ENCODE measurements around the gene AADACL3. TPM values are rescaled to one million over a fixed set of nuclear protein-coding genes. Genes with fewer than 3 reads are reported as not detected.
"Not testable (repeated sequence)": the region's sequence is repeated elsewhere in the genome, so short reads cannot be mapped to it uniquely, and the experiment has no call there.

Gene AADACL3
- polyA plus RNA-seq, 1 donor from 2014 or later, result not detected

GRCh38 chr1:12712076-12712475, 3.8 kb upstream of the AADACL3 start:
- no peaks in the 10 kb centered on the region for H4K20me1 ChIP-seq (ENCODE audit: insufficient read depth)
- no peak overlapping the region for H3K9ac ChIP-seq (ENCODE audit: low read length)
- no peaks in the 10 kb centered on the region for H3K36me3 ChIP-seq (ENCODE audit: insufficient read depth, low read length)
- TF ChIP-seq SMC3 (conservative IDR thresholded peaks at IDR 0.05; ENCODE audit: poor library complexity), result no peak
- TF ChIP-seq MXI1 (conservative IDR thresholded peaks at IDR 0.05; ENCODE audit: poor library complexity, severe bottlenecking), result no peak
- TF ChIP-seq TAF1 (IDR thresholded peaks at IDR 0.05; ENCODE audit: low read depth), result no peak
- no peaks in the 10 kb centered on the region for H3F3A ChIP-seq (ENCODE audit: insufficient read depth, low read length, poor library complexity, severe bottlenecking)
- H3K27ac ChIP-seq (ENCODE audit: low read length), result no peak overlapping the region
- no peaks in the 10 kb centered on the region for H3K9me3 ChIP-seq (ENCODE audit: low read length)
- no peak overlapping the region for H3K4me3 ChIP-seq (ENCODE audit: low read length)
- no peak overlapping the region for H3K4me2 ChIP-seq (ENCODE audit: low read length)
- H3K79me2 ChIP-seq (replicated peaks; ENCODE audit: insufficient read depth, low read length), result no peaks in the 10 kb centered on the region
- H3K9me2 ChIP-seq (ENCODE audit: insufficient read depth, low read length), result no peaks in the 10 kb centered on the region
- H3K27me3 ChIP-seq (ENCODE audit: insufficient read depth, low read depth, low read length), result no peaks in the 10 kb centered on the region
- no peak overlapping the region for H2AFZ ChIP-seq (ENCODE audit: low read depth, low read length)

- no peaks in the 10 kb centered on the region for H3K27me3 ChIP-seq (ENCODE audit: insufficient read depth, low read depth, low read length)
Measured at GRCh38 chr1:12712929-12713328, 3.0 kb upstream of the AADACL3 start.

GRCh38 chr1:12713651-12714050, 2.3 kb upstream of the AADACL3 start:
- not testable (repeated sequence) for H3K27ac ChIP-seq (ENCODE audit: low read length); H2AFZ ChIP-seq (ENCODE audit: low read depth, low read length); H3K27me3 ChIP-seq (ENCODE audit: insufficient read depth, low read depth, low read length); H4K20me1 ChIP-seq (ENCODE audit: insufficient read depth); H3K4me3 ChIP-seq (ENCODE audit: low read length); H3K9ac ChIP-seq (ENCODE audit: low read length); H3K79me2 ChIP-seq (replicated peaks; ENCODE audit: insufficient read depth, low read length); H3F3A ChIP-seq (ENCODE audit: insufficient read depth, low read length, poor library complexity, severe bottlenecking); H3K9me2 ChIP-seq (ENCODE audit: insufficient read depth, low read length); H3K36me3 ChIP-seq (ENCODE audit: insufficient read depth, low read length); H3K4me2 ChIP-seq (ENCODE audit: low read length); H3K9me3 ChIP-seq (ENCODE audit: low read length)

More at GRCh38 chr1:12712929-12713328, 3.0 kb upstream of the AADACL3 start:
- no peaks in the 10 kb centered on the region for H3K79me2 ChIP-seq (replicated peaks; ENCODE audit: insufficient read depth, low read length)
- H3K9me2 ChIP-seq (ENCODE audit: insufficient read depth, low read length), result no peaks in the 10 kb centered on the region
- H3K9ac ChIP-seq (ENCODE audit: low read length), result no peak overlapping the region
- no peaks in the 10 kb centered on the region for H4K20me1 ChIP-seq (ENCODE audit: insufficient read depth)
- no peaks in the 10 kb centered on the region for H3F3A ChIP-seq (ENCODE audit: insufficient read depth, low read length, poor library complexity, severe bottlenecking)
- H2AFZ ChIP-seq (ENCODE audit: low read depth, low read length), result no peak overlapping the region
- H3K9me3 ChIP-seq (ENCODE audit: low read length), result no peaks in the 10 kb centered on the region
- H3K27ac ChIP-seq (ENCODE audit: low read length), result no peak overlapping the region
- H3K36me3 ChIP-seq (ENCODE audit: insufficient read depth, low read length), result no peaks in the 10 kb centered on the region
- TF ChIP-seq SMC3 (conservative IDR thresholded peaks at IDR 0.05; ENCODE audit: poor library complexity), result no peak
- TF ChIP-seq EZH2 (IDR thresholded peaks at IDR 0.05; ENCODE audit: borderline replicate concordance, insufficient read depth, low read length, poor library complexity, severe bottlenecking), result no peak
- TF ChIP-seq MXI1 (conservative IDR thresholded peaks at IDR 0.05; ENCODE audit: poor library complexity, severe bottlenecking), result no peak
- TF ChIP-seq REST (IDR thresholded peaks at IDR 0.05; ENCODE audit: borderline replicate concordance), result no peak
- TF ChIP-seq RAD21 (conservative IDR thresholded peaks at IDR 0.05), result no peak
- TF ChIP-seq EP300 (conservative IDR thresholded peaks at IDR 0.05; ENCODE audit: poor library complexity, severe bottlenecking), result no peak
- TF ChIP-seq TAF1 (IDR thresholded peaks at IDR 0.05; ENCODE audit: low read depth), result no peak
- no peak for TF ChIP-seq CTCF (IDR thresholded peaks at IDR 0.05; ENCODE audit: poor library complexity, severe bottlenecking)
- no peak for TF ChIP-seq POLR2AphosphoS5 (IDR thresholded peaks at IDR 0.05)
- no peak overlapping the region for H3K4me2 ChIP-seq (ENCODE audit: low read length)
- H3K4me3 ChIP-seq (ENCODE audit: low read length), result no peak overlapping the region
